Naive B cell (primary cell): ENCODE measurements around the gene HIPK2. TPM values are rescaled to one million over a fixed set of nuclear protein-coding genes. Genes with fewer than 3 reads are reported as not detected.

ENCODE experiments used
- ATAC-seq, 2 donors: fragments of 150-1000 bp; cut with Tn5 transposase; 2 replicates each; pipeline ENCODE4 v1.10.0; 2021; ENCODE audit warnings: low read depth in 2 of 2, mild to moderate bottlenecking in 2 of 2, moderate library complexity in 2 of 2
- DNase-seq: peaks from one replicate; pipeline ENCODE4 v3.0.0; 2022
- H3K27ac Mint-ChIP-seq, 6 donors: one replicate each; pipeline ENCODE4 v1.8.0; 2020 to 2022; ENCODE audit warnings: mild to moderate bottlenecking in 6 of 6, mixed read lengths in 6 of 6, moderate library complexity in 5 of 6, inconsistent platforms in 2 of 6
- H3K27me3 Mint-ChIP-seq, 3 donors: one replicate each; pipeline ENCODE4 v1.8.0; 2021 to 2022; ENCODE audit warnings: mixed read lengths in 3 of 3, mild to moderate bottlenecking in 1 of 3
- H3K36me3 Mint-ChIP-seq, 2 donors: one replicate each; pipeline ENCODE4 v1.8.0; 2020 to 2022; ENCODE audit warnings: mixed read lengths in 2 of 2, inconsistent platforms in 1 of 2, mild to moderate bottlenecking in 1 of 2
- H3K4me1 Mint-ChIP-seq, 3 donors: one replicate each; pipeline ENCODE4 v1.8.0; 2020 to 2022; ENCODE audit warnings: mixed read lengths in 3 of 3, inconsistent platforms in 1 of 3, mild to moderate bottlenecking in 1 of 3, moderate library complexity in 1 of 3
- H3K4me3 Mint-ChIP-seq, 8 donors: one replicate each; pipeline ENCODE4 v1.8.0; 2020 to 2022; ENCODE audit warnings: mild to moderate bottlenecking in 8 of 8, mixed read lengths in 8 of 8, moderate library complexity in 8 of 8, inconsistent platforms in 2 of 8
- H3K9me3 Mint-ChIP-seq, 7 donors: one replicate each; pipeline ENCODE4 v1.8.0; 2020 to 2022; ENCODE audit warnings: mixed read lengths in 7 of 7, mild to moderate bottlenecking in 5 of 7, inconsistent platforms in 2 of 7, moderate library complexity in 1 of 7
- polyA plus RNA-seq, 6 donors: library from polyadenylated mRNA; unstranded; fragments of 300-500 nt; fragmentation: Illumina TruSeq; gene quantifications; one replicate each; pipeline ENCODE4 v1.2.3, GENCODE V29; 2021; ENCODE audit warnings: low read depth in 6 of 6

Gene HIPK2
- polyA plus RNA-seq, 6 donors from 2014 or later: 0.54 to 1.1 (median 0.79) TPM

- Mint-ChIP-seq H3K27ac (peak overlapping the region in 1 of 6 donors; percentile 26), H3K4me3 (no peak overlapping the region), H3K27me3 (no peaks in the 10 kb centered on the region), H3K9me3 (no peaks in the 10 kb centered on the region), H3K36me3 (no peaks in the 10 kb centered on the region), H3K4me1 (peaks cover 18 to 20% (median 19%) of the 10 kb centered on the region in 3 donors)
- no peak for DNase-seq
- ATAC-seq: no peak
These were observed 121.4 kb downstream of the HIPK2 start for GRCh38 chr7:139656387-139656786.

GRCh38 chr7:139655305-139655704 lies 122.5 kb downstream of the HIPK2 start:
- Mint-ChIP-seq H3K27me3 (no peaks in the 10 kb centered on the region), H3K9me3 (no peaks in the 10 kb centered on the region), H3K36me3 (no peaks in the 10 kb centered on the region), H3K4me1 (peaks cover 20 to 29% (median 26%) of the 10 kb centered on the region in 3 donors), H3K4me3 (peak overlapping the region in 1 of 8 donors; percentile 49), H3K27ac (peak overlapping the region in 4 of 6 donors; percentile 16 to 90 (median 70))
- ATAC-seq (peak in 1 of 2 donors; percentile 33), DNase-seq (no peak)

- Mint-ChIP-seq H3K27ac (no peak overlapping the region), H3K4me3 (peak overlapping the region in 1 of 8 donors; percentile 49), H3K4me1 (peaks cover 20 to 37% (median 30%) of the 10 kb centered on the region in 3 donors), H3K36me3 (no peaks in the 10 kb centered on the region), H3K27me3 (no peaks in the 10 kb centered on the region), H3K9me3 (no peaks in the 10 kb centered on the region)
- no peak for DNase-seq
- ATAC-seq: no peak
These were observed 123.3 kb downstream of the HIPK2 start for GRCh38 chr7:139654276-139655181.

GRCh38 chr7:139651914-139652313 lies 125.9 kb downstream of the HIPK2 start:
- H3K4me1 Mint-ChIP-seq: peaks cover 40 to 63% (median 56%) of the 10 kb centered on the region in 3 donors
- ATAC-seq (no peak), DNase-seq (no peak)
- no peaks in the 10 kb centered on the region for H3K36me3 Mint-ChIP-seq
- H3K4me3 Mint-ChIP-seq: no peak overlapping the region
- no peaks in the 10 kb centered on the region for H3K27me3 Mint-ChIP-seq
- no peak overlapping the region for H3K27ac Mint-ChIP-seq
- H3K9me3 Mint-ChIP-seq: no peaks in the 10 kb centered on the region

- DNase-seq: no peak
- no peak for ATAC-seq
- Mint-ChIP-seq H3K36me3 (no peaks in the 10 kb centered on the region), H3K4me3 (peak overlapping the region in 1 of 8 donors; percentile 21), H3K9me3 (no peaks in the 10 kb centered on the region), H3K27ac (peak overlapping the region in 3 of 6 donors; percentile 18 to 81 (median 74)), H3K27me3 (no peaks in the 10 kb centered on the region), H3K4me1 (peaks cover 44 to 66% (median 62%) of the 10 kb centered on the region in 3 donors)
These were observed 126.5 kb downstream of the HIPK2 start for GRCh38 chr7:139651308-139651707.

- Mint-ChIP-seq H3K27me3 (no peaks in the 10 kb centered on the region), H3K36me3 (no peaks in the 10 kb centered on the region), H3K9me3 (no peaks in the 10 kb centered on the region), H3K27ac (peak overlapping the region in 2 of 6 donors; percentile 81), H3K4me1 (peaks cover 42 to 65% (median 64%) of the 10 kb centered on the region in 3 donors), H3K4me3 (peak overlapping the region in 2 of 8 donors; percentile 5 to 15)
- ATAC-seq (no peak), DNase-seq (no peak)
These were observed 127.2 kb downstream of the HIPK2 start for GRCh38 chr7:139650429-139651100.

GRCh38 chr7:139648941-139649425 lies 128.8 kb downstream of the HIPK2 start:
- peak; percentile 33 for DNase-seq
- H3K27me3 Mint-ChIP-seq: no peaks in the 10 kb centered on the region
- H3K9me3 Mint-ChIP-seq: no peaks in the 10 kb centered on the region
- peak overlapping the region; percentile 62 to 89 (median 80) for H3K27ac Mint-ChIP-seq
- H3K4me1 Mint-ChIP-seq: peaks cover 35 to 56% (median 56%) of the 10 kb centered on the region in 3 donors
- H3K4me3 Mint-ChIP-seq: peak overlapping the region; percentile 73 to 94 (median 86)
- H3K36me3 Mint-ChIP-seq: peaks cover 0 to 6% of the 10 kb centered on the region in 2 donors
- peak; percentile 82 to 83 for ATAC-seq

GRCh38 chr7:139648391-139648861 lies 129.4 kb downstream of the HIPK2 start:
- peak overlapping the region; percentile 63 to 89 (median 80) for H3K27ac Mint-ChIP-seq
- H3K4me1 Mint-ChIP-seq: peaks cover 35 to 56% (median 55%) of the 10 kb centered on the region in 3 donors
- ATAC-seq (peak; percentile 27), DNase-seq (no peak)
- H3K4me3 Mint-ChIP-seq: peak overlapping the region; percentile 73 to 94 (median 86)
- no peaks in the 10 kb centered on the region for H3K27me3 Mint-ChIP-seq
- no peaks in the 10 kb centered on the region for H3K9me3 Mint-ChIP-seq
- H3K36me3 Mint-ChIP-seq: peaks cover 0 to 6% of the 10 kb centered on the region in 2 donors

GRCh38 chr7:139647814-139648390 lies 129.9 kb downstream of the HIPK2 start:
- peaks cover 0 to 6% of the 10 kb centered on the region in 2 donors for H3K36me3 Mint-ChIP-seq
- H3K27ac Mint-ChIP-seq: peak overlapping the region in 5 of 6 donors; percentile 21 to 81 (median 77)
- ATAC-seq: no peak
- H3K9me3 Mint-ChIP-seq: no peaks in the 10 kb centered on the region
- peak overlapping the region; percentile 73 to 94 (median 86) for H3K4me3 Mint-ChIP-seq
- no peaks in the 10 kb centered on the region for H3K27me3 Mint-ChIP-seq
- no peak for DNase-seq
- peaks cover 35 to 56% (median 54%) of the 10 kb centered on the region in 3 donors for H3K4me1 Mint-ChIP-seq

- peak overlapping the region in 1 of 8 donors; percentile 26 for H3K4me3 Mint-ChIP-seq
- peaks cover 36 to 57% (median 50%) of the 10 kb centered on the region in 3 donors for H3K4me1 Mint-ChIP-seq
- H3K27ac Mint-ChIP-seq: peak overlapping the region in 4 of 6 donors; percentile 15 to 81 (median 49)
- ATAC-seq: no peak
- no peak for DNase-seq
- peaks cover 0 to 6% of the 10 kb centered on the region in 2 donors for H3K36me3 Mint-ChIP-seq
- H3K9me3 Mint-ChIP-seq: no peaks in the 10 kb centered on the region
- no peaks in the 10 kb centered on the region for H3K27me3 Mint-ChIP-seq
These were observed 130.7 kb downstream of the HIPK2 start for GRCh38 chr7:139647085-139647484.

- Mint-ChIP-seq H3K4me3 (peak overlapping the region in 1 of 8 donors; percentile 59), H3K27me3 (no peaks in the 10 kb centered on the region), H3K27ac (peak overlapping the region in 2 of 6 donors; percentile 39 to 81), H3K36me3 (peaks cover 0 to 6% of the 10 kb centered on the region in 2 donors), H3K9me3 (no peaks in the 10 kb centered on the region), H3K4me1 (peaks cover 38 to 58% (median 50%) of the 10 kb centered on the region in 3 donors)
- DNase-seq (no peak), ATAC-seq (no peak)
These were observed 131.2 kb downstream of the HIPK2 start for GRCh38 chr7:139646566-139646965.

- ATAC-seq (peak; percentile 20 to 50), DNase-seq (peak; percentile 69)
- Mint-ChIP-seq H3K4me1 (peaks cover 38 to 52% (median 46%) of the 10 kb centered on the region in 3 donors), H3K4me3 (peak overlapping the region in 2 of 8 donors; percentile 24 to 26), H3K27ac (peak overlapping the region in 4 of 6 donors; percentile 32 to 84 (median 67)), H3K9me3 (no peaks in the 10 kb centered on the region), H3K36me3 (peaks cover 0 to 6% of the 10 kb centered on the region in 2 donors), H3K27me3 (no peaks in the 10 kb centered on the region)
These were observed 131.9 kb downstream of the HIPK2 start for GRCh38 chr7:139645572-139646523.
